Parathyroid adenoma (tissue), 2 donors: ENCODE data around the gene IFT27.

ENCODE experiments used
- H2AFZ ChIP-seq: fragments of 300-600 bp; sonication (generic); one replicate; pipeline ENCODE4 v1.7.0; 2017; ENCODE audit warnings: antibody characterized with exemption, mild to moderate bottlenecking
- H3K27ac ChIP-seq: fragments of 300-600 bp; sonication (generic); one replicate; pipeline ENCODE4 v1.7.0; 2017
- H3K27me3 ChIP-seq: fragments of 300-600 bp; sonication (generic); one replicate; pipeline ENCODE4 v1.7.0; 2017; ENCODE audit warnings: low read length; ENCODE audit not compliant: control insufficient read depth, insufficient read depth
- H3K36me3 ChIP-seq: fragments of 300-600 bp; sonication (generic); one replicate; pipeline ENCODE4 v1.7.0; 2017; ENCODE audit warnings: low read length; ENCODE audit not compliant: control insufficient read depth, insufficient read depth
- H3K4me1 ChIP-seq: fragments of 300-600 bp; sonication (generic); one replicate; pipeline ENCODE4 v1.7.0; 2017; ENCODE audit warnings: control low read depth
- H3K4me2 ChIP-seq: fragments of 300-600 bp; sonication (generic); one replicate; pipeline ENCODE4 v1.7.0; 2017; ENCODE audit warnings: low read length
- H3K4me3 ChIP-seq: fragments of 300-600 bp; sonication (generic); one replicate; pipeline ENCODE4 v1.7.0; 2017; ENCODE audit warnings: low read depth, low read length
- H3K79me2 ChIP-seq: fragments of 300-600 bp; sonication (generic); one replicate; pipeline ENCODE4 v1.7.0; 2017; ENCODE audit warnings: control low read depth
- H3K9ac ChIP-seq: fragments of 300-600 bp; sonication (generic); one replicate; pipeline ENCODE4 v1.7.0; 2017; ENCODE audit warnings: mild to moderate bottlenecking
- H3K9me3 ChIP-seq: fragments of 300-600 bp; sonication (generic); one replicate; pipeline ENCODE4 v1.7.0; 2017; ENCODE audit warnings: low read length; ENCODE audit not compliant: control insufficient read depth
- TF ChIP-seq, protein P1 (sequence below): fragments of 300-600 bp; sonication (generic); IDR thresholded peaks from one replicate; pipeline ENCODE4 v1.7.0; 2017; ENCODE audit warnings: antibody characterized with exemption, mild to moderate bottlenecking
- donor health status: primary hyperparathyroidism.

The IFT27 gene

GRCh38 chr22:36795633-36796032 is 19.7 kb upstream of the IFT27 start:
- H3K27me3 ChIP-seq: no peaks in the 10 kb centered on the region
- H2AFZ ChIP-seq: no peak overlapping the region
- no peaks in the 10 kb centered on the region for H3K9me3 ChIP-seq
- no peak overlapping the region for H3K9ac ChIP-seq
- TF ChIP-seq, protein P1, sequence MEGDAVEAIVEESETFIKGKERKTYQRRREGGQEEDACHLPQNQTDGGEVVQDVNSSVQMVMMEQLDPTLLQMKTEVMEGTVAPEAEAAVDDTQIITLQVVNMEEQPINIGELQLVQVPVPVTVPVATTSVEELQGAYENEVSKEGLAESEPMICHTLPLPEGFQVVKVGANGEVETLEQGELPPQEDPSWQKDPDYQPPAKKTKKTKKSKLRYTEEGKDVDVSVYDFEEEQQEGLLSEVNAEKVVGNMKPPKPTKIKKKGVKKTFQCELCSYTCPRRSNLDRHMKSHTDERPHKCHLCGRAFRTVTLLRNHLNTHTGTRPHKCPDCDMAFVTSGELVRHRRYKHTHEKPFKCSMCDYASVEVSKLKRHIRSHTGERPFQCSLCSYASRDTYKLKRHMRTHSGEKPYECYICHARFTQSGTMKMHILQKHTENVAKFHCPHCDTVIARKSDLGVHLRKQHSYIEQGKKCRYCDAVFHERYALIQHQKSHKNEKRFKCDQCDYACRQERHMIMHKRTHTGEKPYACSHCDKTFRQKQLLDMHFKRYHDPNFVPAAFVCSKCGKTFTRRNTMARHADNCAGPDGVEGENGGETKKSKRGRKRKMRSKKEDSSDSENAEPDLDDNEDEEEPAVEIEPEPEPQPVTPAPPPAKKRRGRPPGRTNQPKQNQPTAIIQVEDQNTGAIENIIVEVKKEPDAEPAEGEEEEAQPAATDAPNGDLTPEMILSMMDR: no peak
- no peak overlapping the region for H3K4me2 ChIP-seq
- H3K27ac ChIP-seq: no peak overlapping the region
- H3K4me3 ChIP-seq: no peak overlapping the region
- no peaks in the 10 kb centered on the region for H3K79me2 ChIP-seq
- no peaks in the 10 kb centered on the region for H3K36me3 ChIP-seq
- no peaks in the 10 kb centered on the region for H3K4me1 ChIP-seq

GRCh38 chr22:36790648-36791047 is 14.7 kb upstream of the IFT27 start:
- Histone ChIP-seq H2AFZ (no peak overlapping the region), H3K4me1 (no peaks in the 10 kb centered on the region), H3K36me3 (no peaks in the 10 kb centered on the region), H3K4me3 (no peak overlapping the region), H3K27me3 (no peaks in the 10 kb centered on the region), H3K27ac (no peak overlapping the region), H3K9me3 (no peaks in the 10 kb centered on the region), H3K9ac (no peak overlapping the region), H3K4me2 (no peak overlapping the region), H3K79me2 (no peaks in the 10 kb centered on the region)
- TF ChIP-seq, protein P1: no peak

GRCh38 chr22:36787204-36787988 is 11.5 kb upstream of the IFT27 start:
- no peaks in the 10 kb centered on the region for H3K9me3 ChIP-seq
- no peak overlapping the region for H3K4me2 ChIP-seq
- no peak overlapping the region for H3K27ac ChIP-seq
- H3K36me3 ChIP-seq: no peaks in the 10 kb centered on the region
- no peaks in the 10 kb centered on the region for H3K79me2 ChIP-seq
- TF ChIP-seq, protein P1: no peak
- H3K9ac ChIP-seq: no peak overlapping the region
- H3K4me1 ChIP-seq: no peaks in the 10 kb centered on the region
- H3K27me3 ChIP-seq: no peaks in the 10 kb centered on the region
- H2AFZ ChIP-seq: no peak overlapping the region
- H3K4me3 ChIP-seq: no peak overlapping the region

DNA sequence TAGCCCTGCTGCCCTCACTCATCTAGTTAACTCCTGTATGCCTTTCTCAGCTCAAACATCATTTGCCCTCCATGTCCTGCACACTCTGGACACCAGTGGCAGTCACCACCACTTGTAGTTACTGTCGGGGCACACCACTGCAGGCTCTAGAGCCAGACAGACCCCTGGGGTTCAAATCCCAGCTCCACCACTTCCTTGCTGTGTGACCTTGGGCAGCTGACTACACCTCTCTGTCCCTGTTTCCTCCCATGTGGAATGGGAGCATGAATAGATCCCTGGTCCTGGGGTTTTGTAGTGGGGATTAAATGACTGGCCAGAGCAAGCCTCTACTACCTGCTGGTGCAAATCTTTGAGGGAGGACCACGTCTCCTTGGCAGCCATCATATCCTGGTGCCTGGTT is 7.8 kb upstream of the IFT27 start:
- Histone ChIP-seq H3K9me3 (no peaks in the 10 kb centered on the region), H3K4me3 (no peak overlapping the region), H3K4me1 (no peaks in the 10 kb centered on the region), H3K4me2 (no peak overlapping the region), H3K79me2 (no peaks in the 10 kb centered on the region), H3K27ac (no peak overlapping the region), H3K9ac (no peak overlapping the region), H3K27me3 (no peaks in the 10 kb centered on the region), H3K36me3 (no peaks in the 10 kb centered on the region), H2AFZ (no peak overlapping the region)
- TF ChIP-seq, protein P1: no peak
